ELF-1 (cell line): ENCODE results near the gene ARHGEF10L.
A peak's percentile ranks its signal among the peaks of the same experiment; 100 is the strongest.

ENCODE experiments used
- DNase-seq: peaks from one replicate; pipeline ENCODE4 v3.0.0-alpha.2; 2016; ENCODE audit warnings: low read depth, low spot score

ARHGEF10L gene

GRCh38 chr1:17523321-17524041 is 16.0 kb upstream of the ARHGEF10L start:
- DNase-seq = no peak

GRCh38 chr1:17524645-17525044 is 14.9 kb upstream of the ARHGEF10L start:
- no peak for DNase-seq

- DNase-seq = no peak
Measured at GRCh38 chr1:17525996-17526686, 13.4 kb upstream of the ARHGEF10L start.

GRCh38 chr1:17527036-17527914 is 12.2 kb upstream of the ARHGEF10L start:
- no peak for DNase-seq

- no peak for DNase-seq
Measured at GRCh38 chr1:17529381-17529780, 10.1 kb upstream of the ARHGEF10L start.

GRCh38 chr1:17531343-17531681 is 8.2 kb upstream of the ARHGEF10L start:
- no peak for DNase-seq

- DNase-seq = peak; percentile 28
Measured at GRCh38 chr1:17531682-17532487, 7.6 kb upstream of the ARHGEF10L start.

GRCh38 chr1:17533201-17533600 is 6.3 kb upstream of the ARHGEF10L start:
- no peak for DNase-seq

GRCh38 chr1:17535300-17535936 is 4.1 kb upstream of the ARHGEF10L start:
- no peak for DNase-seq

- no peak for DNase-seq
Measured at GRCh38 chr1:17538010-17538409, 1.5 kb upstream of the ARHGEF10L start.

- peak; percentile 95 for DNase-seq
Measured at GRCh38 chr1:17538428-17539117, 925 bp upstream of the ARHGEF10L start.

- no peak for DNase-seq
Measured at GRCh38 chr1:17539118-17539476, 401 bp upstream of the ARHGEF10L start.

GRCh38 chr1:17540255-17541001 is 930 bp downstream of the ARHGEF10L start:
- DNase-seq = peak; percentile 63

GRCh38 chr1:17542645-17543044 is 3.1 kb downstream of the ARHGEF10L start:
- DNase-seq = peak; percentile 27

GRCh38 chr1:17544776-17545350 is 5.4 kb downstream of the ARHGEF10L start:
- no peak for DNase-seq

GRCh38 chr1:17545356-17545755 is 5.9 kb downstream of the ARHGEF10L start:
- no peak for DNase-seq

GRCh38 chr1:17546946-17547670 is 7.6 kb downstream of the ARHGEF10L start:
- DNase-seq = no peak

GRCh38 chr1:17549384-17549783 is 9.9 kb downstream of the ARHGEF10L start:
- DNase-seq = no peak
